Keratinocyte (primary cell): ENCODE results near the gene PRKAB2.
"Not testable (repeated sequence)": the region's sequence is repeated elsewhere in the genome, so short reads cannot be mapped to it uniquely, and the experiment has no call there.

Experiments
- EZH2 ChIP-seq: IDR thresholded peaks from one replicate; pipeline ENCODE4 v1.6.1; 2012; ENCODE audit warnings: inconsistent platforms, mild to moderate bottlenecking, low read length, moderate library complexity
- TF ChIP-seq, protein P1 (sequence below), 3 experiments: IDR thresholded peaks in 1 of 3; conservative IDR thresholded peaks in 1 of 3; optimal IDR thresholded peaks in 1 of 3; 2 replicates in 2 of 3; 3 replicates in 1 of 3; pipeline versions ENCODE3 to v1.5.1; 2011; ENCODE audit warnings: low read length in 3 of 3, mild to moderate bottlenecking in 3 of 3, moderate library complexity in 2 of 3, control low read depth in 1 of 3, inconsistent platforms in 1 of 3; ENCODE audit not compliant: insufficient read depth in 2 of 3; ENCODE audit errors: extremely low read depth in 1 of 3

GRCh38 chr1:147115079-147115478 lies 57.2 kb downstream of the PRKAB2 start:
- TF ChIP-seq, protein P1, sequence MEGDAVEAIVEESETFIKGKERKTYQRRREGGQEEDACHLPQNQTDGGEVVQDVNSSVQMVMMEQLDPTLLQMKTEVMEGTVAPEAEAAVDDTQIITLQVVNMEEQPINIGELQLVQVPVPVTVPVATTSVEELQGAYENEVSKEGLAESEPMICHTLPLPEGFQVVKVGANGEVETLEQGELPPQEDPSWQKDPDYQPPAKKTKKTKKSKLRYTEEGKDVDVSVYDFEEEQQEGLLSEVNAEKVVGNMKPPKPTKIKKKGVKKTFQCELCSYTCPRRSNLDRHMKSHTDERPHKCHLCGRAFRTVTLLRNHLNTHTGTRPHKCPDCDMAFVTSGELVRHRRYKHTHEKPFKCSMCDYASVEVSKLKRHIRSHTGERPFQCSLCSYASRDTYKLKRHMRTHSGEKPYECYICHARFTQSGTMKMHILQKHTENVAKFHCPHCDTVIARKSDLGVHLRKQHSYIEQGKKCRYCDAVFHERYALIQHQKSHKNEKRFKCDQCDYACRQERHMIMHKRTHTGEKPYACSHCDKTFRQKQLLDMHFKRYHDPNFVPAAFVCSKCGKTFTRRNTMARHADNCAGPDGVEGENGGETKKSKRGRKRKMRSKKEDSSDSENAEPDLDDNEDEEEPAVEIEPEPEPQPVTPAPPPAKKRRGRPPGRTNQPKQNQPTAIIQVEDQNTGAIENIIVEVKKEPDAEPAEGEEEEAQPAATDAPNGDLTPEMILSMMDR (optimal IDR thresholded peaks at IDR 0.05 in 1 of 3, IDR thresholded peaks at IDR 0.05 in 1 of 3, conservative IDR thresholded peaks at IDR 0.05 in 1 of 3; ENCODE audit: extremely low read depth in 1 of 3, insufficient read depth in 2 of 3, low read length in 3 of 3) = not testable (repeated sequence)
- TF ChIP-seq EZH2 = not testable (repeated sequence)
